H9 (cell line): ENCODE results near the gene PTPRK. TPM values are rescaled to one million over a fixed set of nuclear protein-coding genes. Genes with fewer than 3 reads are reported as not detected.
A peak's percentile ranks its signal among the peaks of the same experiment; 100 is the strongest.

Experiments
- DNase-seq: peaks from one replicate; pipeline ENCODE4 v3.0.0-alpha.2; 2017
- H2AFZ ChIP-seq: one replicate; pipeline ENCODE4 v1.6.1; 2013; ENCODE audit warnings: mild to moderate bottlenecking, low read length, control low read depth, moderate library complexity
- H2AK5ac ChIP-seq: 2 replicates; pipeline ENCODE4 v1.6.1; 2013; ENCODE audit warnings: low read length, control low read depth, mixed read lengths; ENCODE audit not compliant: insufficient read length
- H2BK120ac ChIP-seq: one replicate; pipeline ENCODE4 v1.6.1; 2013; ENCODE audit warnings: low read depth, mild to moderate bottlenecking, low read length, control low read depth, inconsistent platforms; ENCODE audit not compliant: poor library complexity, severe bottlenecking
- H2BK12ac ChIP-seq: 2 replicates; pipeline ENCODE4 v1.6.1; 2013; ENCODE audit warnings: low read length, control low read depth, mixed read lengths, low read depth; ENCODE audit not compliant: insufficient read length
- H2BK15ac ChIP-seq: 2 replicates; pipeline ENCODE4 v1.6.1; 2013; ENCODE audit warnings: low read depth, low read length, control low read depth
- H2BK20ac ChIP-seq: one replicate; pipeline ENCODE4 v1.6.1; 2013; ENCODE audit warnings: low read depth, mild to moderate bottlenecking, low read length, control low read depth, inconsistent platforms; ENCODE audit not compliant: poor library complexity, severe bottlenecking
- H2BK5ac ChIP-seq: 2 replicates; pipeline ENCODE4 v1.6.1; 2013; ENCODE audit warnings: low read length, control low read depth, mixed read lengths; ENCODE audit not compliant: insufficient read length
- H3K14ac ChIP-seq: 2 replicates; pipeline ENCODE4 v1.6.1; 2013; ENCODE audit warnings: low read length, control low read depth; ENCODE audit not compliant: insufficient read depth
- H3K18ac ChIP-seq: 2 replicates; pipeline ENCODE4 v1.6.1; 2013; ENCODE audit warnings: low read depth, mild to moderate bottlenecking, mixed read lengths, low read length, control low read depth; ENCODE audit not compliant: insufficient read length
- H3K23ac ChIP-seq: 2 replicates; pipeline ENCODE4 v1.6.1; 2013; ENCODE audit warnings: low read length, control low read depth, mixed read lengths, low read depth; ENCODE audit not compliant: insufficient read length
- H3K23me2 ChIP-seq: 2 replicates; pipeline ENCODE4 v1.6.1; 2013; ENCODE audit warnings: low read depth, mild to moderate bottlenecking, mixed read lengths, low read length, control low read depth; ENCODE audit not compliant: insufficient read length, poor library complexity, severe bottlenecking
- H3K27ac ChIP-seq: 2 replicates; pipeline ENCODE4 v1.5.1; 2013; ENCODE audit warnings: low read length, control low read depth, mixed read lengths, low read depth; ENCODE audit not compliant: insufficient read length
- H3K27me3 ChIP-seq: 2 replicates; pipeline ENCODE4 v1.6.1; 2013; ENCODE audit warnings: low read length, control low read depth, inconsistent platforms; ENCODE audit not compliant: insufficient read depth
- H3K4ac ChIP-seq: 2 replicates; pipeline ENCODE4 v1.6.1; 2013; ENCODE audit warnings: low read depth, mild to moderate bottlenecking, control low read depth, inconsistent platforms, low read length, moderate library complexity
- H3K4me1 ChIP-seq: 2 replicates; pipeline ENCODE4 v1.6.1; 2013; ENCODE audit warnings: low read length, control low read depth, inconsistent platforms; ENCODE audit not compliant: insufficient read depth
- H3K4me2 ChIP-seq: 2 replicates; pipeline ENCODE4 v1.6.1; 2013; ENCODE audit warnings: low read length, control low read depth, mixed read lengths; ENCODE audit not compliant: insufficient read length, insufficient read depth
- H3K56ac ChIP-seq: 2 replicates; pipeline ENCODE4 v1.6.1; 2013; ENCODE audit warnings: low read depth, mild to moderate bottlenecking, mixed read lengths, low read length, control low read depth; ENCODE audit not compliant: insufficient read length
- H3K79me1 ChIP-seq: 2 replicates; pipeline ENCODE4 v1.6.1; 2013; ENCODE audit warnings: low read depth, mild to moderate bottlenecking, moderate library complexity, low read length, control low read depth, inconsistent platforms; ENCODE audit not compliant: insufficient read depth, poor library complexity, severe bottlenecking
- H3K79me2 ChIP-seq: 2 replicates; pipeline ENCODE4 v1.6.1; 2013; ENCODE audit warnings: low read length, control low read depth, inconsistent platforms; ENCODE audit not compliant: insufficient read depth
- H3K9ac ChIP-seq: 2 replicates; pipeline ENCODE4 v1.6.1; 2013; ENCODE audit warnings: low read length, control low read depth, mixed read lengths; ENCODE audit not compliant: insufficient read length; ENCODE audit errors: extremely low read depth
- H3K9me3 ChIP-seq: one replicate; pipeline ENCODE4 v1.6.1; 2013; ENCODE audit warnings: low read depth, low read length, inconsistent platforms; ENCODE audit not compliant: control insufficient read depth
- H3T11ph ChIP-seq: one replicate; pipeline ENCODE4 v1.6.1; 2013; ENCODE audit warnings: mild to moderate bottlenecking, low read length, control low read depth, inconsistent platforms
- H4K20me1 ChIP-seq: one replicate; pipeline ENCODE4 v1.6.1; 2013; ENCODE audit not compliant: control insufficient read depth, insufficient read length, insufficient read depth
- H4K5ac ChIP-seq: 2 replicates; pipeline ENCODE4 v1.6.1; 2013; ENCODE audit warnings: low read depth, mild to moderate bottlenecking, mixed read lengths, low read length, control low read depth; ENCODE audit not compliant: insufficient read length
- H4K8ac ChIP-seq: replicated peaks from 2 replicates; pipeline ENCODE4 v1.6.1; 2013; ENCODE audit warnings: low read length, control low read depth, mixed read lengths, low read depth; ENCODE audit not compliant: insufficient read length
- H4K91ac ChIP-seq: 2 replicates; pipeline ENCODE4 v1.6.1; 2013; ENCODE audit warnings: low read depth, mild to moderate bottlenecking, moderate library complexity, mixed read lengths, low read length, control low read depth; ENCODE audit not compliant: insufficient read length
- H3K27ac Mint-ChIP-seq, 3 experiments: 2 replicates in 2 of 3; 3 replicates in 1 of 3; pipeline ENCODE4 v1.8.0; 2020 to 2021; ENCODE audit warnings: mixed read lengths in 3 of 3, mild to moderate bottlenecking in 1 of 3, moderate library complexity in 1 of 3
- H3K27me3 Mint-ChIP-seq: 2 replicates; pipeline ENCODE4 v1.8.0; 2021; ENCODE audit warnings: low read depth, mild to moderate bottlenecking, moderate library complexity, mixed read lengths
- H3K36me3 Mint-ChIP-seq, 3 experiments: 2 replicates in 2 of 3; 3 replicates in 1 of 3; pipeline ENCODE4 v1.8.0; 2020 to 2021; ENCODE audit warnings: low read depth in 3 of 3, mixed read lengths in 3 of 3; ENCODE audit not compliant: insufficient read depth in 1 of 3
- H3K4me1 Mint-ChIP-seq, 2 experiments: 2 replicates each; pipeline ENCODE4 v1.8.0; 2020; ENCODE audit warnings: mixed read lengths in 2 of 2
- H3K4me3 Mint-ChIP-seq, 2 experiments: 2 replicates in 1 of 2; 3 replicates in 1 of 2; pipeline ENCODE4 v1.8.0; 2020 to 2021; ENCODE audit warnings: mild to moderate bottlenecking in 2 of 2, mixed read lengths in 2 of 2, moderate library complexity in 1 of 2
- H3K9me3 Mint-ChIP-seq, 2 experiments: 2 replicates in 1 of 2; 3 replicates in 1 of 2; pipeline ENCODE4 v1.8.0; 2020; ENCODE audit warnings: mild to moderate bottlenecking in 2 of 2, mixed read lengths in 2 of 2, moderate library complexity in 1 of 2
- CTCF ChIP-seq: fragments of 200-600 bp; sonication (generic); conservative IDR thresholded peaks from 3 replicates; pipeline ENCODE4 v1.8.0; 2021; ENCODE audit warnings: antibody characterized with exemption, mild to moderate bottlenecking
- WGBS: extraction: QIAGEN DNeasy Blood & Tissue Kit; methylation state at CpG from one replicate; pipeline ENCODE4 v1.1.7; 2013; ENCODE audit warnings: missing lambda C conversion rate, low lambda C conversion rate, mixed read lengths; ENCODE audit not compliant: insufficient read length; ENCODE audit errors: extremely low coverage; 5-methylcytosine and 5-hydroxymethylcytosine counted together
- total RNA-seq: library from RNA; stranded (reverse); gene quantifications from 2 replicates; pipeline ENCODE4 v1.2.1, GENCODE V29; 2021

Gene PTPRK
- total RNA-seq, 1 experiment from 2014 or later = 47.9 TPM

- WGBS = no CpG with 5 or more reads among the region's 2 CpGs
- H2AK5ac ChIP-seq = no peak overlapping the region
- Mint-ChIP-seq H3K4me3 (no peak overlapping the region), H3K27me3 (no peaks in the 10 kb centered on the region), H3K4me1 (no peaks in the 10 kb centered on the region), H3K9me3 (peaks cover 0 to 3% of the 10 kb centered on the region in 2 experiments; a peak in 1 of 5 replicates), H3K27ac (0 out of 7 replicates have a peak overlapping the region, but pooled peaks of 2 of the 3 experiments have one; percentile 0), H3K36me3 (peaks cover 3 to 5% (median 4%) of the 10 kb centered on the region in 3 experiments; a peak in 3 of 7 replicates)
- H2BK15ac ChIP-seq = no peak overlapping the region
- no peak overlapping the region for H3T11ph ChIP-seq
- H3K4me2 ChIP-seq = no peak overlapping the region
- no peak overlapping the region for H3K4ac ChIP-seq
- H3K18ac ChIP-seq = no peak overlapping the region
- H3K23ac ChIP-seq = no peak overlapping the region
- no peak overlapping the region for H3K27ac ChIP-seq
- no peak overlapping the region for H3K9ac ChIP-seq
- H3K4me1 ChIP-seq = no peaks in the 10 kb centered on the region
- no peak overlapping the region for H3K56ac ChIP-seq
- no peak overlapping the region for H2AFZ ChIP-seq
- no peaks in the 10 kb centered on the region for H3K9me3 ChIP-seq
- no peaks in the 10 kb centered on the region for H3K79me1 ChIP-seq
- H4K20me1 ChIP-seq = no peaks in the 10 kb centered on the region
- no peak overlapping the region for H4K5ac ChIP-seq
- H2BK20ac ChIP-seq = no peak overlapping the region
- no peak overlapping the region for H2BK120ac ChIP-seq
- no peak for DNase-seq
- H2BK12ac ChIP-seq = no peak overlapping the region
- H4K91ac ChIP-seq = no peak overlapping the region
- H2BK5ac ChIP-seq = no peak overlapping the region
- no peaks in the 10 kb centered on the region for H3K23me2 ChIP-seq
- no peak overlapping the region for H3K14ac ChIP-seq
- H4K8ac ChIP-seq = no peak overlapping the region
- H3K79me2 ChIP-seq = no peaks in the 10 kb centered on the region
- no peak for TF ChIP-seq CTCF
- no peaks in the 10 kb centered on the region for H3K27me3 ChIP-seq
These were observed 261.2 kb downstream of the PTPRK start for GRCh38 chr6:128259029-128259724.
